Fibroblast of the aortic adventitia (primary cell): ENCODE data around the gene ZBTB40. TPM values are rescaled to one million over a fixed set of nuclear protein-coding genes. Genes with fewer than 3 reads are reported as not detected.

Experiments used
- DNase-seq: peaks from one replicate; pipeline ENCODE4 v3.0.0-alpha.2; 2010; ENCODE audit warnings: low read depth
- H3K4me3 ChIP-seq: 2 replicates; pipeline ENCODE4 v1.5.1; 2011; ENCODE audit warnings: low read depth, mild to moderate bottlenecking, control low read depth, low read length, moderate library complexity
- CTCF ChIP-seq: IDR thresholded peaks from 2 replicates; pipeline ENCODE4 v1.5.1; 2011; ENCODE audit warnings: mild to moderate bottlenecking, low read length, control low read depth, inconsistent platforms; ENCODE audit not compliant: insufficient read depth
- total RNA-seq: library from RNA; depleted of rRNA; stranded (reverse); fragments of >200 nt; gene quantifications from 2 replicates; pipeline ENCODE4 v1.2.3, GENCODE V29; 2012; ENCODE audit warnings: low replicate concordance

ZBTB40 gene
- total RNA-seq, 1 donor, result 10.0 TPM

- TF ChIP-seq CTCF, result no peak
- no peak overlapping the region for H3K4me3 ChIP-seq
- no peak for DNase-seq
These were observed 24.9 kb upstream of the ZBTB40 start for GRCh38 chr1:22426781-22427180.

GRCh38 chr1:22428672-22429071 is 23.0 kb upstream of the ZBTB40 start:
- H3K4me3 ChIP-seq, result peak overlapping the region; percentile 23
- DNase-seq, result peak; percentile 59
- TF ChIP-seq CTCF, result no peak

DNA sequence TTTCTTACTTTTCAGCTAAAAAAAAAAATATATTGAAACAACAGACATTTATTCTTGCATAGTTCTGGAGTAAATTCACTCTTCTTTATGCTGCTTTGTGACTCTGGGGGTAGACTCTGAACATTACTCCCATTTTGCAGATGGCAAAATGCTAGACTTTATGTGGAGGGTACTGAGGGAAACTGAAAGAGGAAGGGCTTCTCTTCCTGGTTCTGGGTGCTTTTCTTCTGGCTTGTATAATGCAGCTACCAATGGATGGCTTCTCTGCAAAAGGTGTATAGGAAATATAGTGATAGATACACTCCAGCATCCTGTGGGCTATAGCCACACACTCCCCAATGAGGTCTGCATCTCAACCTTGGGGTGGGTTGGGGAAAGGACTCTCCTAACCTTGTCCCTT is 19.7 kb upstream of the ZBTB40 start:
- DNase-seq, result no peak
- no peak overlapping the region for H3K4me3 ChIP-seq
- no peak for TF ChIP-seq CTCF

GRCh38 chr1:22434717-22435116 is 16.9 kb upstream of the ZBTB40 start:
- H3K4me3 ChIP-seq, result no peak overlapping the region
- DNase-seq, result no peak
- no peak for TF ChIP-seq CTCF

GRCh38 chr1:22436948-22437347 is 14.7 kb upstream of the ZBTB40 start:
- no peak overlapping the region for H3K4me3 ChIP-seq
- no peak for TF ChIP-seq CTCF
- no peak for DNase-seq

DNA sequence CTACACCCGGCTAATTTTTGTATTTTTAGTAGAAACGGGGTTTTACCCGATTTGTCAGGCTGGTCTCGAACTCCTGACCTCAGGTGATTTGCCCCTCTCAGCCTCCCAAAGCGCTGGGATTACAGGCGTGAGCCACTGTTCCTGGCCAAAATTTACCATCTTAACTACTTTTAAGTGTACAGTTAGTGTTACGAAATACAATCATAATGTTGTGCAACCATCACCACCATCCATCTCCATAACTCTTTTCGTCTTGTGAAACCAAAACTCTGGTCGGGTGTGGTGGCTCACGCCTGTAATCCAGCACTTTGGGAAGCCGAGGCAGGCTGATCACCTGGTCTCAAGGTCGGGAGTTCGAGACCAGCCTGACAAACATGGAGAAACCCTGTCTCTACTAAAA is 14.1 kb upstream of the ZBTB40 start:
- H3K4me3 ChIP-seq, result no peak overlapping the region
- DNase-seq, result peak; percentile 18
- no peak for TF ChIP-seq CTCF

DNA sequence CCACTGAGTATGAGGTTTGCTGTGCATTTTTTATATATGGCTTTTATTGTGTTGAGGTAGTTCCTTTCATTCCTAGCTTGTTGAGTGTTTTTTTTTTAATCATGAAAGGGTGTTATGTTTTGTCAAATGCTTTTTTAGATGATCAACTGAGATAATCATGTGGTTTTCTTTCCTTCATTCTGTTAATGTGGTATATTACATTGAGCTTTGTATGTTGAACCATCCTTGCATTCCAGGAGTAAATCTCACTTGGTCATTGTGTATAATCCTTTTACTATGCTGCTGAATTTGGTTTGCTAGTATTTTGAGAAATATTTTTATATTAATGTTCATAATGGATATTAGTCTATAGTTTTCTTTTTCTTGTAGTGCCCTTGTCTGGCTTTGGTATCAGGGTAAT is 11.1 kb upstream of the ZBTB40 start:
- TF ChIP-seq CTCF, result no peak
- no peak overlapping the region for H3K4me3 ChIP-seq
- DNase-seq, result no peak
